ENCODE data around the gene RANBP2. TPM values are rescaled to one million over a fixed set of nuclear protein-coding genes. Genes with fewer than 3 reads are reported as not detected.

RANBP2 gene
- polyA plus RNA-seq, 1 donor, result 76.0 TPM

GRCh38 chr2:108834620-108835019, 115.3 kb downstream of the RANBP2 start:
- no peak for DNase-seq

DNA sequence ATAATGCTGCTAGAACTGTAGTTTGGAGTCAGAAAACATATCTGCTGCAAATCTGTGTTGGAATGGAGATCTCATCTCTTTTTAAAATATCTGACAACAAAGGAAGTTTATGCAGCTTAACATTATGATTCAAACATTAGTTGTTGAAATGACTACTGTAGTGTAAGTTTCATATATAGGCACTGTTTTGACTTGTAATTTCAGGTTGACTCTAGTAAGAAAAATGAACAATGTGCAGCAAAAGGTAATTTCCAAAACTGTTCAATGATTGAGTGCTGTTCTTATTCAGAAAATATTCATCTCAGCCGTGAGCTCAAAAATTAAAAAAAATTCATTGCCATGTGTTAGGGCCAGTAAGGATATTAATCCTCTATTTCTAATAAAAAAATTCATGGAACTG, 115.8 kb downstream of the RANBP2 start:
- no peak for DNase-seq

Other genes with a start within 250 kb of the RANBP2 start
- gene LIMS1, start 185.0 kb upstream of the RANBP2 start, polyA plus RNA-seq (ENCODE audit: insufficient read length), result 57.1 TPM
- 20.6 TPM for gene CCDC138, start 67.3 kb downstream of the RANBP2 start, polyA plus RNA-seq (ENCODE audit: insufficient read length)

Data from left kidney (tissue), 2 donors.